GM12864 (cell line): Measurements from ENCODE around the gene PUM2.

Experiments
- DNase-seq: peaks from one replicate; pipeline ENCODE4 v3.0.0-alpha.2; 2011; ENCODE audit warnings: low read depth
- H3K4me3 ChIP-seq: 2 replicates; pipeline ENCODE4 v1.5.1; 2011; ENCODE audit warnings: mild to moderate bottlenecking, low read depth, low read length, control low read depth
- TF ChIP-seq, protein P1 (sequence below): IDR thresholded peaks from 2 replicates; pipeline ENCODE4 v1.5.1; 2011; ENCODE audit warnings: low read depth, mild to moderate bottlenecking, moderate library complexity, low read length, control low read depth, inconsistent platforms; ENCODE audit errors: missing control alignments

Gene PUM2

GRCh38 chr2:20343128-20343527 is 7.5 kb downstream of the PUM2 start:
- TF ChIP-seq, protein P1, sequence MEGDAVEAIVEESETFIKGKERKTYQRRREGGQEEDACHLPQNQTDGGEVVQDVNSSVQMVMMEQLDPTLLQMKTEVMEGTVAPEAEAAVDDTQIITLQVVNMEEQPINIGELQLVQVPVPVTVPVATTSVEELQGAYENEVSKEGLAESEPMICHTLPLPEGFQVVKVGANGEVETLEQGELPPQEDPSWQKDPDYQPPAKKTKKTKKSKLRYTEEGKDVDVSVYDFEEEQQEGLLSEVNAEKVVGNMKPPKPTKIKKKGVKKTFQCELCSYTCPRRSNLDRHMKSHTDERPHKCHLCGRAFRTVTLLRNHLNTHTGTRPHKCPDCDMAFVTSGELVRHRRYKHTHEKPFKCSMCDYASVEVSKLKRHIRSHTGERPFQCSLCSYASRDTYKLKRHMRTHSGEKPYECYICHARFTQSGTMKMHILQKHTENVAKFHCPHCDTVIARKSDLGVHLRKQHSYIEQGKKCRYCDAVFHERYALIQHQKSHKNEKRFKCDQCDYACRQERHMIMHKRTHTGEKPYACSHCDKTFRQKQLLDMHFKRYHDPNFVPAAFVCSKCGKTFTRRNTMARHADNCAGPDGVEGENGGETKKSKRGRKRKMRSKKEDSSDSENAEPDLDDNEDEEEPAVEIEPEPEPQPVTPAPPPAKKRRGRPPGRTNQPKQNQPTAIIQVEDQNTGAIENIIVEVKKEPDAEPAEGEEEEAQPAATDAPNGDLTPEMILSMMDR, result no peak
- H3K4me3 ChIP-seq, result no peak overlapping the region
- no peak for DNase-seq

- H3K4me3 ChIP-seq, result no peak overlapping the region
- no peak for DNase-seq
- TF ChIP-seq, protein P1, result no peak
Measured at GRCh38 chr2:20339012-20339411, 11.6 kb downstream of the PUM2 start.

- H3K4me3 ChIP-seq, result no peak overlapping the region
- no peak for DNase-seq
- TF ChIP-seq, protein P1, result no peak
Measured at GRCh38 chr2:20334605-20335203, 15.9 kb downstream of the PUM2 start.

- DNase-seq, result no peak
- H3K4me3 ChIP-seq, result no peak overlapping the region
- TF ChIP-seq, protein P1, result no peak
Measured at GRCh38 chr2:20333738-20334137, 16.9 kb downstream of the PUM2 start.

GRCh38 chr2:20330192-20330591 is 20.5 kb downstream of the PUM2 start:
- TF ChIP-seq, protein P1, result no peak
- DNase-seq, result no peak
- H3K4me3 ChIP-seq, result no peak overlapping the region

DNA sequence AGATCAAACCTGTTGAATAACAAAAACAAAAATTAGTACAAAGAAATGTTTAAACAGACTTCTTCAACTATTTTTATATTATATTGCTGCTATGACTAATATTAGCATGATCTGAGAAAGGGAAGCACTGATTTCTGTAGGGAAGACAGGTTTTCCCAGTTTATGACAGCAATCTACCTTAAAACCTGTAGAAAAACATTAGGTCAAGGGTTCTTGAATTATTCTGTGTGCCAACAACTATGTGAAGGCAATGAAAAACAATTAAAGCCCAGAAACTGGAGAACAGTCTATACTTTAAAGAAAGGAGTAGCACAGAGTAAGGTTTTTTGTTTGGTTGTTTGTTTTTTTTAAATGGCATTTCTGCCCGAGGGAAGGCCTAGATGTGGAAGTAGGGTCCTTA is 23.3 kb downstream of the PUM2 start:
- TF ChIP-seq, protein P1, result no peak
- no peak overlapping the region for H3K4me3 ChIP-seq
- no peak for DNase-seq

- TF ChIP-seq, protein P1, result peak; percentile 83
- no peak for DNase-seq
Measured at GRCh38 chr2:20326163-20326780, 24.4 kb downstream of the PUM2 start.

More at GRCh38 chr2:20326163-20326780, 24.4 kb downstream of the PUM2 start:
- no peak overlapping the region for H3K4me3 ChIP-seq
